H7 (cell line): ENCODE results near the gene RBBP9. TPM values are rescaled to one million over a fixed set of nuclear protein-coding genes. Genes with fewer than 3 reads are reported as not detected.
"Not testable (repeated sequence)": the region's sequence is repeated elsewhere in the genome, so short reads cannot be mapped to it uniquely, and the experiment has no call there.

Experiments used
- DNase-seq: peaks from one replicate; pipeline ENCODE4 v3.0.0; 2012
- H3K27me3 ChIP-seq: 2 replicates; pipeline ENCODE4 v1.6.0; 2011; ENCODE audit warnings: mild to moderate bottlenecking, low read length; ENCODE audit not compliant: control insufficient read depth, insufficient read depth
- H3K36me3 ChIP-seq: replicated peaks from 2 replicates; pipeline ENCODE4 v1.5.1; 2011; ENCODE audit warnings: low read length; ENCODE audit not compliant: control insufficient read depth, insufficient read depth
- H3K4me3 ChIP-seq: 2 replicates; pipeline ENCODE4 v1.5.1; 2011; ENCODE audit warnings: low read depth, mild to moderate bottlenecking, control low read depth, low read length, moderate library complexity; ENCODE audit not compliant: insufficient read depth
- total RNA-seq: library from RNA; depleted of rRNA; stranded (reverse); fragments of >200 nt; shearing (Covaris generic); gene quantifications from 2 replicates; pipeline ENCODE4 v1.2.3, GENCODE V29; 2014

The RBBP9 gene
- total RNA-seq, 1 experiment from 2014 or later, result 17.0 TPM

GRCh38 chr20:18522066-18522465 lies 25.0 kb upstream of the RBBP9 start:
- not testable (repeated sequence) for H3K27me3 ChIP-seq, H3K4me3 ChIP-seq, DNase-seq
- H3K36me3 ChIP-seq, result peaks cover 18% of the 10 kb centered on the region

- H3K4me3 ChIP-seq, result no peak overlapping the region
- no peak for DNase-seq
- no peaks in the 10 kb centered on the region for H3K27me3 ChIP-seq
- peaks cover 5% of the 10 kb centered on the region for H3K36me3 ChIP-seq
Observed at GRCh38 chr20:18515973-18516372, 18.9 kb upstream of the RBBP9 start.

DNA sequence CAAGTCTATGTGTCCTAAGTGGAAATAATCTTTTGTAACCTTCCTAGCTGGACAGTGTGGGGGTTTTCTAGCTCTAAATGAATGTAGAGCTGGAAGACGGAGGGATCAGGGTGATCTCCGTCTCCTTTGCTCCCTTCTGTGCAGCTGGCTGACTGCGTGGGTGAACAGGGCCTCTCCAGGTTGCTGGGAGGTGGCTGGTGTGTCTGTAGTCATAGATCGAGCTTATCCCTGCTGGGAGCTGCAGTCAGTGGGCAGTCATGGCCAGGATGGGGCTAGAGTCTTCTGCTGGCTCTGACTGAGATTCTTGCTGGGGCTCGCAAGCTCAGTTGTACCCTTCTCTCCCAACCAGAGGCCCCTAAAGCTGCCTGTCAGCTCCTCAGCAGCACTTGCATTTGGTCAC lies 17.1 kb upstream of the RBBP9 start:
- H3K4me3 ChIP-seq, result no peak overlapping the region
- no peaks in the 10 kb centered on the region for H3K27me3 ChIP-seq
- peaks cover 5% of the 10 kb centered on the region for H3K36me3 ChIP-seq
- no peak for DNase-seq

- Histone ChIP-seq H3K4me3 (no peak overlapping the region), H3K27me3 (no peaks in the 10 kb centered on the region), H3K36me3 (peaks cover 5% of the 10 kb centered on the region)
- no peak for DNase-seq
Observed at GRCh38 chr20:18513208-18513607, 16.2 kb upstream of the RBBP9 start.

- no peak overlapping the region for H3K4me3 ChIP-seq
- DNase-seq, result no peak
- H3K36me3 ChIP-seq, result peaks cover 5% of the 10 kb centered on the region
- no peaks in the 10 kb centered on the region for H3K27me3 ChIP-seq
Observed at GRCh38 chr20:18511571-18511970, 14.5 kb upstream of the RBBP9 start.

- peak; percentile 96 for DNase-seq
Observed at GRCh38 chr20:18507218-18508191, 10.5 kb upstream of the RBBP9 start, which contains the start of gene SEC23B. Gene SEC23B (plus strand): TSS chr20:18507940. CDS start chr20:18510836, 2,896 bp downstream.

DNA sequence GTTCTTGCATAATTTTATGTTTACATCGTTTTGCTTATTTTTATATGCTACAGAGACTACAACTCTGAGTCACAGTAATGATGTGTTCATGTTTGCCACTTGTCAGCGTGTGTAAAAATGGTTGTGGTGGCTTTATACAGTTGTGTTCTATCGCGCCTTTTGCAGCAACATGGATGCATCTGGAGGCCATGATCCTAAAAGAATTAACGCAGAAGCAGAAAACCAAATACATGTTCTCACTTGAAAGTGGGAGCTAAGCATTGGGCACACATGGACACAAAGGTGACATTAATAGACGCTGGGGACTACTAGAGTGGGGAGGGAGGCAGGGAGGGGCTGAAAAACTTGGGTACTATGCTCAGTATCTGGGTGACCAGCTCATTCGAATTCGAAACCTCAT lies 9.7 kb upstream of the RBBP9 start:
- Histone ChIP-seq H3K27me3 (no peaks in the 10 kb centered on the region; the same call in 1 of the 2 replicates), H3K36me3 (no peaks in the 10 kb centered on the region; the same call in 1 of the 2 replicates), H3K4me3 (peak overlapping the region; percentile 80)
- no peak for DNase-seq

More at GRCh38 chr20:18507218-18508191, 10.5 kb upstream of the RBBP9 start, which contains the start of gene SEC23B:
- peak within 1 kb of the TSS; percentile 80 for H3K4me3 ChIP-seq
- H3K27me3 ChIP-seq, result no peaks in the 10 kb centered on the region; the same call in 1 of the 2 replicates
- no peaks in the 10 kb centered on the region; the same call in 1 of the 2 replicates for H3K36me3 ChIP-seq

- no peak for DNase-seq
- Histone ChIP-seq H3K4me3 (no peak overlapping the region), H3K36me3 (no peaks in the 10 kb centered on the region; the same call in 1 of the 2 replicates), H3K27me3 (no peaks in the 10 kb centered on the region; the same call in 1 of the 2 replicates)
Observed at GRCh38 chr20:18504479-18505060, 7.5 kb upstream of the RBBP9 start.

GRCh38 chr20:18501672-18502071 lies 4.6 kb upstream of the RBBP9 start:
- not testable (repeated sequence) for DNase-seq, H3K27me3 ChIP-seq, H3K36me3 ChIP-seq, H3K4me3 ChIP-seq

DNA sequence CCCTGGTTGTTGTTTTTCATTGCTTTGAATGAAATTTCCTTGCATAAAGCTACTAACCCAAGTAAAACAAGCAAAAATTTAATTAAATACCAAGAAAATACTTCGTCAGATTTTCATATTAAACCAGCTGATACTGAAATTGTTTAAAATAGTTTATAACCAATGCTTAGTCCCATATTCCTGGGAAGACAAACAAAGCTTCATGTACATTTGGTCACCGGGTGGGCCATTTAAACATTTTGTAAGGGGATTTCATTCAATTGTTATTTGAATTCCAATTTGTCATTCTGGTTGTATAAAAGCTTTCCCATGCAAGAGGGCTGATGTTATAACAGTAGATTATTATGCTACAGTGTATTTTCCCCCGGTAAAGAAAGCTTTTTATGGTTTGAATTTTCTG lies 578 bp upstream of the RBBP9 start:
- no peak for DNase-seq

GRCh38 chr20:18496042-18496441 lies 983 bp downstream of the RBBP9 start:
- Histone ChIP-seq H3K27me3 (no peaks in the 10 kb centered on the region), H3K36me3 (peaks cover 4% of the 10 kb centered on the region; the same call in 1 of the 2 replicates), H3K4me3 (peak overlapping the region; percentile 93)
- DNase-seq, result no peak

More for the DNA sequence above, 578 bp upstream of the RBBP9 start:
- Histone ChIP-seq H3K4me3 (no peak overlapping the region), H3K27me3 (no peaks in the 10 kb centered on the region; the same call in 1 of the 2 replicates), H3K36me3 (peaks cover 4% of the 10 kb centered on the region; the same call in 1 of the 2 replicates)

- DNase-seq, result no peak
- no peak overlapping the region for H3K4me3 ChIP-seq
- H3K27me3 ChIP-seq, result no peaks in the 10 kb centered on the region
- peaks cover 10% of the 10 kb centered on the region for H3K36me3 ChIP-seq
Observed at GRCh38 chr20:18488301-18488700, 8.7 kb downstream of the RBBP9 start.

DNA sequence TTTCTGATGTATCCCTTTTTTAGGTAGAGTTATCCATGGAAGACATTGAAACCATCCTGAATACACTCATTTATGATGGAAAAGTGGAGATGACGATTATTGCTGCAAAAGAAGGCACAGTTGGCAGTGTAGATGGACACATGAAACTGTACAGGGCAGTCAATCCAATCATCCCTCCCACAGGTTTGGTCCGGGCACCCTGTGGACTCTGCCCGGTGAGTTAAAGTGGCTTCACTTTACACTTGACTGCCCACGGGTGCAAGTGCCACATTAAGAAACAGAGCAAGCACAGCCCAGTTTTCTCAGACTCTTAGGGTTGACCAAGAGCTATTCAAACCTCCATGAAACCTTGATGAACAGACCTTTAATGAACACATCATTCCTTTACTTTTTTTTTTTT lies 15.4 kb downstream of the RBBP9 start:
- H3K27me3 ChIP-seq, result no peaks in the 10 kb centered on the region
- no peak overlapping the region for H3K4me3 ChIP-seq
- DNase-seq, result no peak
- H3K36me3 ChIP-seq, result peaks cover 6% of the 10 kb centered on the region

- Histone ChIP-seq H3K36me3 (peaks cover 8% of the 10 kb centered on the region), H3K4me3 (no peak overlapping the region), H3K27me3 (no peaks in the 10 kb centered on the region)
- no peak for DNase-seq
Observed at GRCh38 chr20:18477821-18478220, 19.2 kb downstream of the RBBP9 start.

- Histone ChIP-seq H3K4me3 (no peak overlapping the region), H3K27me3 (no peaks in the 10 kb centered on the region), H3K36me3 (peaks cover 6% of the 10 kb centered on the region)
- no peak for DNase-seq
Observed at GRCh38 chr20:18477218-18477617, 19.8 kb downstream of the RBBP9 start.
